Dendritic cell treated with granulocyte-macrophage colony-stimulating factor and Interleukin-4, amounts not matched to agents 40 ng/mL and 50 ng/mL, for 4 days (primary cell): ENCODE data around the gene ADAM12.

ENCODE experiments used
- H3K27ac Mint-ChIP-seq: one replicate; pipeline ENCODE4 v1.8.0; 2022; ENCODE audit warnings: mild to moderate bottlenecking, mixed read lengths
- H3K27me3 Mint-ChIP-seq: one replicate; pipeline ENCODE4 v1.8.0; 2022; ENCODE audit warnings: mild to moderate bottlenecking, mixed read lengths
- H3K36me3 Mint-ChIP-seq: one replicate; pipeline ENCODE4 v1.8.0; 2022; ENCODE audit warnings: low read depth, mixed read lengths
- H3K4me1 Mint-ChIP-seq: one replicate; pipeline ENCODE4 v1.8.0; 2022; ENCODE audit warnings: low read depth, mixed read lengths
- H3K4me3 Mint-ChIP-seq: one replicate; pipeline ENCODE4 v1.8.0; 2022; ENCODE audit warnings: mild to moderate bottlenecking, moderate library complexity, mixed read lengths
- H3K9me3 Mint-ChIP-seq: one replicate; pipeline ENCODE4 v1.8.0; 2022; ENCODE audit warnings: mixed read lengths
- intact Hi-C: fragments of 100-400 bp; cut with micrococcal nuclease; formaldehyde crosslinking; loops from one replicate; pipeline ENCODE4 v1.15.0; 2022

The ADAM12 gene

DNA sequence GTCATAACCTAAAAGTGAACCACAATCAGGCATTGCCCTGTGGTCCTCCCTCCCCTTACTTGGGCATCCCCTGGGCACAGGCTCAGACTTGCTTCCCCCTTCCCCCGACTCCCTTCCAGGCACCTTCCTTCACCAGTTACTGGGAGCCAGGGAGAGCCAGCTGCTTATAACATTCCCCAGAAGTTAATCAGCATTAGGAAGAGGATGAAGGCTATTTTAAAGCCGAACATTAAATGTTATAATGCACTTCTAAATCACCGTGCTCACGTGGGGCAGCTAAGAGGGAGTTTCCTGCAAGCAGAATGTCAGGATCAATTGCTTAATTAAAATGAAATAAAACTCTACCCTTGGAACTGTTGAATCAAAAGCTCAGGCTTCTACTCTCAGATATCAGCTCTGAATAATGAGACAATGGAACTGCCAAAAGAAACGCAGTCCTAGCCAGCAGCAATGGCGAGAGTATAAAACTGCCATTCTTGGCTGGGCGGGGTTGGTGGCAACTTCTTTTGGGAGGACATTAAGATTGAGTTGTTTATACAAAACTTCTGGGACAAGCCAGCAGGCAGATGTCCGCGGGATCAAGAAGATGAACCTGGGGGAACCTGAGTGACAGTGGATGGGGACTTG is 322.4 kb downstream of the ADAM12 start:
- intact Hi-C loops, result no loop called here
- H3K27ac Mint-ChIP-seq, result peak overlapping the region; percentile 90
- H3K4me3 Mint-ChIP-seq, result no peak overlapping the region
- H3K9me3 Mint-ChIP-seq, result peaks cover 9% of the 10 kb centered on the region
- peaks cover 53% of the 10 kb centered on the region for H3K4me1 Mint-ChIP-seq
- H3K36me3 Mint-ChIP-seq, result peaks cover 6% of the 10 kb centered on the region
- peaks cover 18% of the 10 kb centered on the region for H3K27me3 Mint-ChIP-seq

DNA sequence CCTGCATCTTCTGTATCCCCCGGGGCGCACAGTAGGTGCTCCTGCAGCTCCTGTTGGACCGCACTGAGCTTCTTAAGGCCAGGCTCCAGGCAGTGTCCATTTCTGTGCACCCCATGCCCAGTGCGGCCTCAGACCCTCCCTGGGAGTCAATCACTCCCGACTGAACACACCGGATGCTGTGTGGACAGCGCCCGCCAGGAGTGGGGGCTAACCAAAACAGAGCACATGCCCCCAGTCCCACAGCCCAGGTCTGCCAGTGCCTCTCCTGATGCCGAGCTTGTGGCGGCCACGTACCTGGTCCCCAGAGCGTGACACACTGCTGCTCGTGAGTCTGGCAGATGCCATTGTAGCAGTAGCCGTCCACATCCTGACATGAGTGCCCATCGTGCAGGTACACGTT is 323.8 kb downstream of the ADAM12 start:
- Mint-ChIP-seq H3K27ac (peak overlapping the region; percentile 90), H3K9me3 (peaks cover 9% of the 10 kb centered on the region), H3K4me3 (no peak overlapping the region), H3K4me1 (peaks cover 61% of the 10 kb centered on the region), H3K36me3 (peaks cover 6% of the 10 kb centered on the region), H3K27me3 (peaks cover 13% of the 10 kb centered on the region)
- intact Hi-C loops, result no loop called here

- no peak overlapping the region for H3K4me3 Mint-ChIP-seq
- peaks cover 69% of the 10 kb centered on the region for H3K4me1 Mint-ChIP-seq
- peak overlapping the region; percentile 90 for H3K27ac Mint-ChIP-seq
- H3K36me3 Mint-ChIP-seq, result peaks cover 6% of the 10 kb centered on the region
- H3K9me3 Mint-ChIP-seq, result peaks cover 9% of the 10 kb centered on the region
- peaks cover 11% of the 10 kb centered on the region for H3K27me3 Mint-ChIP-seq
- intact Hi-C loops, result no loop called here
Observed at GRCh38 chr10:126063353-126063791, 324.9 kb downstream of the ADAM12 start.

DNA sequence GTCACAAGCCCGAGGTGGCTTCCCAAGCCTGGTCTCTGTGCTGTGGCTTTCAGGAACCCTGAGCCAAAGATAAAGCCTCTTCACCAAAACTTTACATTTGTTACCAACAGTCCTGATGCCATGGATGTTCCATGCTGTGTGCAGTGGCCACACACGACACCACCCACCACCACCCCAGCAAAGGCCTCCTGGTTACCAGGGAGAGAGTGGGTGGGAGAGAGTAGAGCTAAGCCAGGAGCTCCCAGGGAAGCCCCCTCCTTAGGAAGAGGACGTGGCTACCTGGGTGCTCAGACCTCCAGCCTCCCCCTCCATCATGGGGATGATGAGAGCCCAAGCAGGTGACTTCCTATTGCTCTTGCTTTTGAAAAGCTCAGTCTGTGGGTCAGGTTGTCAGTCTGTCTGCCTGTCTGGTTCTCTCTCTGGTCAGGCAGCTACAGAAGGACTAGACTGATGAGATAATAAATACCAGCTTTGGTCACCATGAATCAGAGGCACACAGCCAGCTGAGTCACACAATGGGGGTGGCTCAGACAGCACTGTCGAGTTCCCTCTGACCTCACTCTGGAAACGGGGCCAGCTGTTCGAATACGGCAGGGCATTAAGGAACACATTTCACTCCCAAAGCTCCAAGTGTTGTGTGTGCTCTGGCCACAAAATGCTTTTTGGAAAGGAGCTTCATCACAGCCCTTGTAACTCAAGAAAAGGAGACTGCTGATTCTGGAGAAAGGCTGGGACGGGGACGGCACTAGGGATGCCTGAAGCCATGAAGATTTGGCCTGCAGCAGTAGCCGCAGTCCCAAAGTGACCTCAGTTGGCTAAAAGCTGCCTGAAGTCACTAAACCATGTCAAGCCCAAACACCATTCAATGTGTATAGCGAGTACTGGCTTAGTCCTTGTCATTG is 325.9 kb downstream of the ADAM12 start:
- Mint-ChIP-seq H3K36me3 (peaks cover 6% of the 10 kb centered on the region), H3K9me3 (peaks cover 9% of the 10 kb centered on the region), H3K4me1 (peaks cover 75% of the 10 kb centered on the region), H3K27ac (peak overlapping the region; percentile 90), H3K27me3 (peaks cover 20% of the 10 kb centered on the region), H3K4me3 (no peak overlapping the region)
- intact Hi-C loops, result no loop called here

GRCh38 chr10:126061526-126061925 is 326.8 kb downstream of the ADAM12 start:
- intact Hi-C loops, result no loop called here
- Mint-ChIP-seq H3K27me3 (peaks cover 19% of the 10 kb centered on the region), H3K27ac (peak overlapping the region; percentile 90), H3K4me3 (no peak overlapping the region), H3K36me3 (peaks cover 6% of the 10 kb centered on the region), H3K9me3 (peaks cover 9% of the 10 kb centered on the region), H3K4me1 (peaks cover 75% of the 10 kb centered on the region)

DNA sequence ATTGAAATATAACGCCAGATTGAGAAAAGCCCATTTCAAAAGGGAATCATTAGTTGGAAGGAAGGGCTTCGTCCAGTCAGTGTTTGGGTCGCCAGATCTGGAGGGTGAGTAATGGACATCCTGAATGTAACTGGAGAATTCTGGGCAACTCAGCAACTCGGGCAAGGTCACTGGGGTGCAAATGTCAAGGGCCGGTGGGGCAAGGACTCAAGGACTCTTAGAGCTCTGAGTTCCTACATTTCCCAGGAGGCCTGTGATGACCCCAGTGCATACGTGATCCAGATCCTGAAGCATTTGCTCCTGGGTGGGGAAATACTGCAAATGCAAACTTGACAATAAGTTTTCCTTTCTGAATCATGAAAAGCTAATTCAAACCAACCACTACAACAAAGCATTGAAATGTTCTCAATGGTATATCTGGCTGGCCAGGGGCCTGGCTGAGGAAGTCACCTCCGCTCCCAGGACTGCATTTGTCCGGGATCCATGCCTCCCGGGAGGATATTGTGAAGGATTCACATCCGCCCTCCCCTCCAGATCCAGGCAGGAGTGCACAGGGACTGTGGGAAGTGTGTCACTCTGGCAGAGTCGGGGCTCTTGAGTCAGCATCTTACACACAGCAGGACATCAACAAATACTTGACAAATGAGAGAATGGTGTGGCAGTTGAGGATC is 327.9 kb downstream of the ADAM12 start:
- no peak overlapping the region for H3K4me3 Mint-ChIP-seq
- peaks cover 16% of the 10 kb centered on the region for H3K27me3 Mint-ChIP-seq
- intact Hi-C loops, result no loop called here

DNA sequence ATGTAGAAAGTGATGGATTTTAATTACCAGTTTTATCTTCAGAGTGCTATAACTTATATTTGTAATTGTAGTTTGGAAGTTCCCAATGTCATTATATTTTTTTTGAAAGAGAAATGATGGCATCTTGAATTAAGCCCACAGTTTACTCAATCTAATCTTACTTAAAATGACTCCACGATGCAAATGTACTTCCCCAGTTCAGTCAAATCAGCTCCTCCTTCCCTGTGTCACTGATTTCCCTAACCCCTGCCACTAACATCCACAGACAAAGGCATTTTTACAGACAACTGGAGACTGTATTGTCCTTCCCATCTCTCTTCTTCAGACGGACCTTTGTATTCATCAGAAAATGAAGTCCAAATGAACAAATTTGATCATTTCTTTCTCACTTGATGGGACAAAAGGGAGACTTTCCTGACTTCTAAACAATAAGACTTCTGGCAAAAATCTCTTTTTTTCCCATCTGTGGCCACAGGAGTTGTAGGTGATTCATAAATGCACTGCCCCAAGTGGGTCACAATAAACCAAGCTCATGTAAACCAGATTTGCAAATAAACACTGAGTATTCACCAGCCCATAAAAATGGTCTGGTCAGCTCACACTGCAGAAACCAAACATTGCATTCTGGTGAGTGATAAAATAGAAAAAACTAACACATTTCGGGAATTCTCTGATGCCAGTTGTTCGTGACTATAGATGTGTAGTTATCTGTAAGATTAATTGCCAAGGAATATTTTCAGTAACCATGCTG is 329.0 kb downstream of the ADAM12 start:
- peaks cover 59% of the 10 kb centered on the region for H3K4me1 Mint-ChIP-seq
- peaks cover 16% of the 10 kb centered on the region for H3K27me3 Mint-ChIP-seq
- H3K27ac Mint-ChIP-seq, result peak overlapping the region; percentile 13
- peaks cover 6% of the 10 kb centered on the region for H3K36me3 Mint-ChIP-seq
- H3K9me3 Mint-ChIP-seq, result peaks cover 9% of the 10 kb centered on the region
- H3K4me3 Mint-ChIP-seq, result no peak overlapping the region
- intact Hi-C loops, result no loop called here

More for the DNA sequence above, 327.9 kb downstream of the ADAM12 start:
- Mint-ChIP-seq H3K36me3 (peaks cover 6% of the 10 kb centered on the region), H3K27ac (peak overlapping the region; percentile 90), H3K4me1 (peaks cover 69% of the 10 kb centered on the region), H3K9me3 (peaks cover 9% of the 10 kb centered on the region)

DNA sequence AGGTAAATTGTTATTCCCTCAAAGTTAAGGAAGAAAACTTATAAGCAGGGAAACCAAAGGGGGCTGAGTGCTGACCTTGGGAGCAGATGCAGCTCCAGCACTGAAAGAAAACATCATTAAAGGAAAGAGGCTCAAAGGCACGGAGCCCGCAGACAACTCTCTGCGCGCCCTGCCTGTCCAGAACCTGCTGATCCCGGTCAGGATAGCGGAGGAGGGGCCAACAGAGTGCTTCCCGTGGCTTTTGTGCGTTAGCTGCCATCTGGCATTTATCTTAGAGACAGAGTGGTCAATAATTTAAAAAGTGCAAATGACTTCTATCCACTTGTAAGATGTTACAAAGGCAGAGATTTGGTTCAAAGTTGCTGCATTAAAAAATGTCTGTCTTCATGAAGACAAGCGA is 329.8 kb downstream of the ADAM12 start:
- peaks cover 6% of the 10 kb centered on the region for H3K36me3 Mint-ChIP-seq
- peaks cover 52% of the 10 kb centered on the region for H3K4me1 Mint-ChIP-seq
- intact Hi-C loops, result no loop called here
- H3K27ac Mint-ChIP-seq, result peak overlapping the region; percentile 34
- H3K4me3 Mint-ChIP-seq, result no peak overlapping the region
- H3K27me3 Mint-ChIP-seq, result peaks cover 17% of the 10 kb centered on the region
- peaks cover 9% of the 10 kb centered on the region for H3K9me3 Mint-ChIP-seq

DNA sequence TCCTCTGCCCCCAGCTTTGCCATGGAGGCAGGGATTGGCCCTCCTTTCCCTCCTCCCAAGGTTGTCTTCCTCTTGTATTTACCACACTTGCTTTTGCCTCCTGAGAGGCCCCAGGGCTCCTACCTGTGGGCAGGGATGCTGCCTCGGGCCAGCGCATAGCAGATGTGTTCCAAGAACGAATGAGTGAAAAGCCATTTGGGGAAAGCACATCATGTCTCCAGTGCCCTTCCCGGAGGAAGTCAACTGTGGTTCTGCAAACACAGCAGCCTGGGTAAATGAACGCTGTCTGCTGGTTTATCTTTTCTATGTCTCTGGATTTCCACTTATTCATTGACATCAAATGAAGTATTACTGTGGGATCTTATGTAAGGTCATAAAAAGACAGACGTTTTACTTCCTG is 330.2 kb downstream of the ADAM12 start:
- H3K9me3 Mint-ChIP-seq, result peaks cover 9% of the 10 kb centered on the region
- H3K27me3 Mint-ChIP-seq, result peaks cover 17% of the 10 kb centered on the region
- no peak overlapping the region for H3K4me3 Mint-ChIP-seq
- peaks cover 48% of the 10 kb centered on the region for H3K4me1 Mint-ChIP-seq
- peak overlapping the region; percentile 34 for H3K27ac Mint-ChIP-seq
- H3K36me3 Mint-ChIP-seq, result peaks cover 6% of the 10 kb centered on the region
- intact Hi-C loops, result no loop called here

- intact Hi-C loops, result no loop called here
Observed at GRCh38 chr10:126057494-126057893, 330.8 kb downstream of the ADAM12 start.

GRCh38 chr10:126054191-126054590 is 334.1 kb downstream of the ADAM12 start:
- no peaks in the 10 kb centered on the region for H3K9me3 Mint-ChIP-seq
- intact Hi-C loops, result no loop called here
- peaks cover 56% of the 10 kb centered on the region for H3K4me1 Mint-ChIP-seq
- H3K4me3 Mint-ChIP-seq, result no peak overlapping the region
- H3K27me3 Mint-ChIP-seq, result peaks cover 28% of the 10 kb centered on the region
- no peak overlapping the region for H3K27ac Mint-ChIP-seq
- H3K36me3 Mint-ChIP-seq, result no peaks in the 10 kb centered on the region

More at GRCh38 chr10:126057494-126057893, 330.8 kb downstream of the ADAM12 start:
- Mint-ChIP-seq H3K4me3 (no peak overlapping the region), H3K9me3 (peaks cover 9% of the 10 kb centered on the region), H3K4me1 (peaks cover 48% of the 10 kb centered on the region), H3K36me3 (peaks cover 6% of the 10 kb centered on the region), H3K27ac (no peak overlapping the region), H3K27me3 (peaks cover 19% of the 10 kb centered on the region)

- H3K36me3 Mint-ChIP-seq, result no peaks in the 10 kb centered on the region
- peaks cover 60% of the 10 kb centered on the region for H3K4me1 Mint-ChIP-seq
- peak overlapping the region; percentile 77 for H3K27ac Mint-ChIP-seq
- H3K27me3 Mint-ChIP-seq, result peaks cover 16% of the 10 kb centered on the region
- intact Hi-C loops, result no loop called here
- no peaks in the 10 kb centered on the region for H3K9me3 Mint-ChIP-seq
- no peak overlapping the region for H3K4me3 Mint-ChIP-seq
Observed at GRCh38 chr10:126052171-126052570, 336.1 kb downstream of the ADAM12 start.
